ENCODE data around the gene KIN.

Gene KIN

DNA sequence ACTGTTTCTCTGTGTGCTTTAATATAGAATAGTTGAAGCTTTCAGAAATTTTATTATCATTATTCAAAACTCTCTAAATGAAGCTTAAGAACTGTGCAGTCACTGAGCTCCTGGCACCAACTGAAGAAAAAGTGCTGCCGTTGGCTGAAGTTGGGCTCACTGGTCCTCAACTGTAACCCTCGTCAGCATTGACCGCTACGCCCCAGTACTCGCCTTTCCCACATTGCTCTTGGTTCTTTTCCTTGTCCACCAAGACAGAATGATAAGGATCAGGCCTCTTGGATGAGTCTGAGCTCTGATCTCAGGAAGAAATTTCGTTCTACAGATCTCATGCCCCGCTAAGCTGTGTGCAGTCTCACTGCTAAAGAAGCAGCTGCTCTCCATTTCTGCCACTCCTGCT lies 22.6 kb upstream of the KIN start:
- TF ChIP-seq, protein P1, sequence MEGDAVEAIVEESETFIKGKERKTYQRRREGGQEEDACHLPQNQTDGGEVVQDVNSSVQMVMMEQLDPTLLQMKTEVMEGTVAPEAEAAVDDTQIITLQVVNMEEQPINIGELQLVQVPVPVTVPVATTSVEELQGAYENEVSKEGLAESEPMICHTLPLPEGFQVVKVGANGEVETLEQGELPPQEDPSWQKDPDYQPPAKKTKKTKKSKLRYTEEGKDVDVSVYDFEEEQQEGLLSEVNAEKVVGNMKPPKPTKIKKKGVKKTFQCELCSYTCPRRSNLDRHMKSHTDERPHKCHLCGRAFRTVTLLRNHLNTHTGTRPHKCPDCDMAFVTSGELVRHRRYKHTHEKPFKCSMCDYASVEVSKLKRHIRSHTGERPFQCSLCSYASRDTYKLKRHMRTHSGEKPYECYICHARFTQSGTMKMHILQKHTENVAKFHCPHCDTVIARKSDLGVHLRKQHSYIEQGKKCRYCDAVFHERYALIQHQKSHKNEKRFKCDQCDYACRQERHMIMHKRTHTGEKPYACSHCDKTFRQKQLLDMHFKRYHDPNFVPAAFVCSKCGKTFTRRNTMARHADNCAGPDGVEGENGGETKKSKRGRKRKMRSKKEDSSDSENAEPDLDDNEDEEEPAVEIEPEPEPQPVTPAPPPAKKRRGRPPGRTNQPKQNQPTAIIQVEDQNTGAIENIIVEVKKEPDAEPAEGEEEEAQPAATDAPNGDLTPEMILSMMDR (conservative IDR thresholded peaks at IDR 0.05), result no peak
- TF ChIP-seq ZFX (IDR thresholded peaks at IDR 0.05), result no peak
- H3K27ac ChIP-seq, result no peak overlapping the region

DNA sequence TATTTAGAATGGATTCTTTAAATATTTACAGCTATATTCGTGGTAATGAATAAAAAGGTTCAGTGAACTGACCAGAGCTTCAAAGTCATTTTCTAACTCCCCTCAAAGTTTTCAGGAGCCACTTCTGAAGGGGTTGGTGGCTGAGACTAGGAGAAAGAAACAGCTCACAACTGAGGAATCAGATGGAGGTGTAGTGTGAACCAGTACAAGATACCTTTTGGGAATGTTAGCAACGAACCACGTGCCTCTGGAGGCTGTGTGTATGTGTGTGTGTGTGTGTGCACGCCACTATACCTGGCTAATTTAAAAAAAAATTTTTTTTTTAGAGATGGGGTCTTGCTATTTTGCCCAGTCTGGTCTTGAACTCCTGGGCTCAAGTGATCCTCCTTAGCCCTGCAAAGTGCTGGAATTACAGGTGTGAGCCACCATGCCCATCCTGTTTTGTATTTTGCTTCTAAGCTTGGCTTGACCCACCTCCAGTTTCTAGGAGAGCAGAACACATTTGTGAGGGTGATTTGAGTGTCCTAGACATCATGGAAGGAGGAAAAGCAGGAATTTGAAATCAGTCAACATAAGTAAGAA lies 21.0 kb upstream of the KIN start:
- no peak for TF ChIP-seq ZFX (IDR thresholded peaks at IDR 0.05)
- no peak overlapping the region for H3K27ac ChIP-seq

DNA sequence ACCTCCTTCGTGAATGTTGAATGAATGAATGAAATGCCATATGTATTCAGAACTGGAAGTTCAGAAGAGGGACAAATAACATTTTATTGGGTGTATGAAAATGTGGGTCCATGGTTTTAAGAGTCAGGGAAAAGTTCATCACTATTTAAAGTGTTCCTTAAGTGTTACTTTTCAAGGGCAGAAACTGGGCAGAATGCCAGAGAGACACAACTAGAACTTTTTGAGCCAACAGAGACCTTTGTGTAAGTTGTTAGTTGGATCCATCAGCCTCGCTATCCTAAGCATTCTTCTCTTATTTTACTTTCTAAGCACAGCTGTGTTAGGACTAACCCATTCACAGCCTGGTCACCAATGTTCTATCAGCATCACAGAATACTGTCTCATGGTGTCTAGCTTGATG lies 16.9 kb upstream of the KIN start:
- TF ChIP-seq, protein P1 (conservative IDR thresholded peaks at IDR 0.05), result no peak
- TF ChIP-seq ZFX (IDR thresholded peaks at IDR 0.05), result no peak
- H3K27ac ChIP-seq, result no peak overlapping the region

DNA sequence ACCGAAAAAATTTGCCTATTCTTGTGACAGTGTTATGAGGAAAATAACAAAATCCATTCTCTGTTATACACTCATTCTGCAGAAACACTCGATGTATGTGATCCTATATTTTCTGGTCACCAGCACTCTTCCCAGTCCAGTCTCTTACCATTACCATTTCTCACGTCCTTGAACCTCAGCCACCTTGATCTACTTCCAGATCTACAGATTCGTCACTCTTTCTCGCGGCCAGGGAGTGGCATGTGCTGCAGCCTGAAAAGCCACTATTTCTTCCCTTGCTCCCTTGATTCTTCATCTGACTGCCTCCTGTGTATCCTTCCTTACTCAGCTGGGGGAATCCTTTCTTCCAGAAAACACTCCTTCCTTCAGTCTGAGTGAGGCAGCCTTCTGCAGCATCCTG lies 16.4 kb upstream of the KIN start:
- TF ChIP-seq ZFX (IDR thresholded peaks at IDR 0.05), result no peak
- TF ChIP-seq, protein P1 (conservative IDR thresholded peaks at IDR 0.05), result no peak
- no peak overlapping the region for H3K27ac ChIP-seq

DNA sequence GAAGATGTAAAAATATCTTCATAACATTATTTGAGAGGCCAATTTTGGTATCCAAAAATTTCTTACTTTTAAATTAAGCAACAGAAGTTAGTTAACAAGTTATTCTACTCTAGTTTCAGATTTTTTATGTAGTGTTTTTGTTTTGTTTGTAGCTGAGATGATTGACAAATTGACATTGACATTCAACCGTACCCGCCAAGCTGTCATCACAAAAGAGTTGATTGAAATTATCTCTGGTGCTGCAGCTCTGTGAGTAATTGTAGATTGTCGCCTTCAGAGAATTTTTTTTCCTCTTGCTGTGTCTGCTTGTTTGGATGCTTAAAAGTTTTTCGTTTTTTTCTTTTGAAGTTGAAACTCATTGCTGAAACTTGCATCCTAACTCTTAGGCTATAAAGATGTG lies 14.8 kb upstream of the KIN start:
- H3K27ac ChIP-seq, result no peak overlapping the region
- TF ChIP-seq, protein P1 (conservative IDR thresholded peaks at IDR 0.05), result no peak
- no peak for TF ChIP-seq ZFX (IDR thresholded peaks at IDR 0.05)

DNA sequence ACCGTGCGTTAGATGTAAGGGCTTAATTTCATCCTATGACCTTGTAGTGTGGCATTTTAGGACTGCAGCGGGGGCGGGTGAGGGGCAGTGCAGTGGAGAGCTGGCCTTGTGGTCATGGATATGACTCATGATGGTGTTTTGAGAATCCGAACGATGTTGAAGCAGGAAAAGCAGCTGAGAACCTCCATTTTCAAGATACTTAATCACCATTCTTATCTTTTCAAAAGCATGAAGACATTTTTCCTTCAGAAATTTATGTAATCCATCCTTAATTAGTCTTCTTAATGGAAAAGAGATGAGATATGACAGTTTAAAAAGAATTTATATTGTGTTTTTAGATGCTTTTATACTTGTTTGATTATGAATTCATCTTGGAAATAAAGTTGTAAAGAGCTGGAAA lies 9.8 kb upstream of the KIN start:
- no peak for TF ChIP-seq ZFX (IDR thresholded peaks at IDR 0.05)
- TF ChIP-seq, protein P1 (conservative IDR thresholded peaks at IDR 0.05), result no peak
- no peak overlapping the region for H3K27ac ChIP-seq

DNA sequence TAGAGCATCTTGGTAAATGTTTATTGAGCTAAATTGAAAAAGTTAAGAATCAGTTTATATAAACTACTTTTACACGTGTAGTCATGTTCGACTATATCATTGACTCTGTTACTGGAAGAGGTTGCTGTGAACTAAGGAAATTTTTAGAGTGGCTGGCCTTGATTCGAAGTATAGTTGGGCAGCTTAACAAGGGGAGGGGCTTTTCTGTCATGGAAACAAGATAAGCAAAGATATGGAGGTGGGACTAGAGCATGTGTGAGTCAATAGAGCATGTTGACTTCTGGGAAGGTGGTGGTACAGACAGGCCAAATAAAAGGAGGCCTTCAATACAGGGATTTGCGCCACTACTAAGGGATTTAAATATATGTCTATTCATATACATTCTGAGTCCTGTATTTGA lies 7.8 kb upstream of the KIN start:
- H3K27ac ChIP-seq, result no peak overlapping the region

More for the DNA sequence above, 7.8 kb upstream of the KIN start:
- TF ChIP-seq, protein P1 (conservative IDR thresholded peaks at IDR 0.05), result no peak
- no peak for TF ChIP-seq ZFX (IDR thresholded peaks at IDR 0.05)

All from C4-2B (cell line).